WERI-Rb-1 (cell line): ENCODE results near the gene TFDP2.

Experiments used
- DNase-seq: peaks from one replicate; pipeline ENCODE4 v3.0.0-alpha.2; 2020
- H3K27ac ChIP-seq: fragments of 250-450 bp; sonication (Bioruptor Pico); 2 replicates; pipeline ENCODE4 v1.5.1; 2020; ENCODE audit warnings: mild to moderate bottlenecking, moderate library complexity
- H3K27me3 ChIP-seq: fragments of 250-450 bp; sonication (Bioruptor Pico); 2 replicates; pipeline ENCODE4 v1.5.1; 2021; ENCODE audit warnings: mild to moderate bottlenecking, low read depth, moderate library complexity; ENCODE audit not compliant: insufficient read depth, severe bottlenecking
- H3K36me3 ChIP-seq: fragments of 250-450 bp; sonication (Bioruptor Pico); 2 replicates; pipeline ENCODE4 v1.5.1; 2020; ENCODE audit warnings: mild to moderate bottlenecking, moderate library complexity
- H3K4me3 ChIP-seq: 2 replicates; pipeline ENCODE4 v1.5.1; 2011; ENCODE audit warnings: low read depth, mild to moderate bottlenecking, control low read depth, low read length
- H3K9me3 ChIP-seq: fragments of 250-450 bp; sonication (Bioruptor Pico); 2 replicates; pipeline ENCODE4 v1.5.1; 2021; ENCODE audit warnings: mild to moderate bottlenecking, moderate library complexity; ENCODE audit not compliant: severe bottlenecking
- TF ChIP-seq, protein P1 (sequence below): IDR thresholded peaks from 2 replicates; pipeline ENCODE4 v1.5.1; 2011; ENCODE audit warnings: low read depth, mild to moderate bottlenecking, control low read depth, inconsistent platforms, low read length

Gene TFDP2

DNA sequence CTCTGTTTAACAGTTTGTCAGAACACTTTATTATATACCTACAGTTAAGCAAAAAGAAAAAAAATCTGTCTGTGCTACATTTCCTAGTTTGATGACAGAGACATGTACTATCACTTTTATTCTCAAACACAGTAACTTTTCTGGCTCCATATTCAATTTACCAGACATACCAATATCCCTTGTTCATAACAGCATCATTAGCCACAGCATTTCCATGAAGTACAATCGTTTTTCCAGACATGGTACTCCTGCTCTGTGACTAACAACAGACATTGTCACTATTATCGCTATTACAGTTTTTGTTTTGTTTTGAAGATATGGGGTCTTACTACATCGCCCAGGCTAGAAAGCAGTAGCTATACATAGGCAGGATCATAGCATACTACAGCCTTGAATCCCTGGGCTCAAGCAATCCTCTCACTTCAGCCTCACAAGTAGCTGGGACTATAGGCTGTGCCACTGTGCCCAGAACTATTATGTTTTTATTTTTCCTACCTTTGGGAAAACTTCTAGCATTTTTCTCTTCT is 14.5 kb downstream of the TFDP2 start:
- TF ChIP-seq, protein P1, sequence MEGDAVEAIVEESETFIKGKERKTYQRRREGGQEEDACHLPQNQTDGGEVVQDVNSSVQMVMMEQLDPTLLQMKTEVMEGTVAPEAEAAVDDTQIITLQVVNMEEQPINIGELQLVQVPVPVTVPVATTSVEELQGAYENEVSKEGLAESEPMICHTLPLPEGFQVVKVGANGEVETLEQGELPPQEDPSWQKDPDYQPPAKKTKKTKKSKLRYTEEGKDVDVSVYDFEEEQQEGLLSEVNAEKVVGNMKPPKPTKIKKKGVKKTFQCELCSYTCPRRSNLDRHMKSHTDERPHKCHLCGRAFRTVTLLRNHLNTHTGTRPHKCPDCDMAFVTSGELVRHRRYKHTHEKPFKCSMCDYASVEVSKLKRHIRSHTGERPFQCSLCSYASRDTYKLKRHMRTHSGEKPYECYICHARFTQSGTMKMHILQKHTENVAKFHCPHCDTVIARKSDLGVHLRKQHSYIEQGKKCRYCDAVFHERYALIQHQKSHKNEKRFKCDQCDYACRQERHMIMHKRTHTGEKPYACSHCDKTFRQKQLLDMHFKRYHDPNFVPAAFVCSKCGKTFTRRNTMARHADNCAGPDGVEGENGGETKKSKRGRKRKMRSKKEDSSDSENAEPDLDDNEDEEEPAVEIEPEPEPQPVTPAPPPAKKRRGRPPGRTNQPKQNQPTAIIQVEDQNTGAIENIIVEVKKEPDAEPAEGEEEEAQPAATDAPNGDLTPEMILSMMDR, result no peak

DNA sequence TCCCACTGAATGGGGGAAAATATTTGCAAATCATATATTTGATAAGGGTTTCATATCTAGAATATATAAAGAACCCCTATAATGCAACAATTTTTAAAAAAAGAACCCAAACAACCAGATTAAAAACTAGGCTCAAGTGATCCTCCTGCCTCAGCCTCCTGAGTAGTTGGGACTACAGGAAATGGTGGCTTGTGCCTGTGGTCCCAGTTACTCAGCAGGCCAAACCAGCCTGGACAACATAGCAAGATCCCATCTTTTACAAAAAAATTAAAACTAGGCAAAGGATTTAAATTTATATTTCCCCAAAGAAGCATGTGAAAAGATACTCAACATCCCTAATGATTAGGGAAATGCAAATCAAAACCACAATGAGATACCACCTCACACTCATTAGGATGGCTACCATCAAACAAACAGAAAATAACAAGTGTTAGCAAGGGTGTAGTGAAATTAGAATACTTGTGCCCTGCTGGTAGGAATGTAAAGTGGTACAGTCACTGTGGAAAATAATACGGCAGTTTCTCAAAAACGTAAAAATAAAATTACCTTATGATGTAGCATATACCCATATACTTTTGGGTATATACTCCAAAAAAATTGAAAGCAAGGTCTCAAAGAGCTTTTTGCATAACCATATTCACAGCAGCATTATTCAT is 19.7 kb downstream of the TFDP2 start:
- no peak overlapping the region for H3K4me3 ChIP-seq
- H3K36me3 ChIP-seq, result no peaks in the 10 kb centered on the region
- TF ChIP-seq, protein P1, result no peak
- no peak overlapping the region for H3K27ac ChIP-seq
- no peaks in the 10 kb centered on the region for H3K9me3 ChIP-seq
- no peaks in the 10 kb centered on the region for H3K27me3 ChIP-seq
- DNase-seq, result no peak

More for the DNA sequence above, 14.5 kb downstream of the TFDP2 start:
- H3K36me3 ChIP-seq, result peaks cover under 1% of the 10 kb centered on the region; the same call in 1 of the 2 replicates
- H3K27ac ChIP-seq, result no peak overlapping the region
- DNase-seq, result no peak
- no peaks in the 10 kb centered on the region for H3K27me3 ChIP-seq
- H3K4me3 ChIP-seq, result no peak overlapping the region
- peaks cover 3% of the 10 kb centered on the region for H3K9me3 ChIP-seq

DNA sequence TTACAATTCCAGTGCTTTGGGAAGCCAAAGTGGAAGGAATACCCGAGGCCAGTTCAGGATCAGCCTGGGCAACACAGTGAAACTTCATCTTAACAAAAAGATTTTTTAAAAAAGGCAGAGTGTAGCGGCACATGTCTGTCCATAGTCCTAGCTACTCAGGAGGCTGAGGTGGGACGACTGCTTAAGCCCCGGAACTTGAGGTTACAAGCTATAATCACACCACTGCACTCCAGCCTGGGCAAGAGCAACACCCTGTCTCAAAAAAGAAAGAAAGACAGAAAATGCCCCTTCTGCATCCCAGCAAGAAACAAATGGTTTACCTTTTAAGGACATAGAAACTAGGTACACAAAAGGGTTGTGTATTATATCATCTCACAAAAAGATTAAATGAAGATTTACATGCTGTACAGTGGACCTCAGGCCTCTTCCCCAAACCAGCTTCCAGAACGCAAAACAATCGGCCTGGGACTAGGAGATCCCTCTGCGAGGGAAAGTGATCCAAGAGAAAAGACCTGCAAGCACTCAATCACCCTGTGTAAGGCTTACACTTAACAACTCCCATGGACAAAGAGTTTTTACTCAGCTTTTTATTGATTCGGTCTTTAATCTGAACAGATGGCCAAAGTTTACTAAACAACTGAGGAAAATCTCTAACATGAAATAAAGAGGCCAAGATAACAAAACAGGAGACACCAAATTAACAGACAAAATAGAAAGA is 21.2 kb downstream of the TFDP2 start:
- no peaks in the 10 kb centered on the region for H3K27me3 ChIP-seq
- no peak overlapping the region for H3K4me3 ChIP-seq
- DNase-seq, result no peak
- peak overlapping the region; percentile 57 for H3K27ac ChIP-seq
- no peaks in the 10 kb centered on the region for H3K36me3 ChIP-seq
- TF ChIP-seq, protein P1, result no peak
- no peaks in the 10 kb centered on the region for H3K9me3 ChIP-seq

DNA sequence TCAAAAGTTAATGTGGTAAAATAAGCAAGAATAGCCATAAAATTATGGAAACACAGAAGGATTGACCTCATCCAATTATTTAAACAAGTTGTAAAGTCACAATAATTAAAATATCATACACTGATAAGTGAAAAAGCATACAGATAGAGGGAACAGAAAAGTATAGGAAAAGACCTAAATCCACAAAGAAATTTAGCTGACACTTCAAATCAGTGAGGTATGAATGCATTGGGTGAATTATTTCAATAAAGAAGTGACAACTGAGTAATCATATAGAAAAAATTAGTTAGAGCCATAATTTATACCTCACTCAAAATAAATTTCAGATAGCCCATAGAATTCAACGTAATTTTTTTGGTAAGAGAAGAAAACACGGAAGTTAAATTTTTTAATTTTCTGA is 25.1 kb downstream of the TFDP2 start:
- H3K9me3 ChIP-seq, result no peaks in the 10 kb centered on the region
- H3K4me3 ChIP-seq, result no peak overlapping the region
- TF ChIP-seq, protein P1, result no peak
- no peak overlapping the region for H3K27ac ChIP-seq
- H3K36me3 ChIP-seq, result no peaks in the 10 kb centered on the region
- no peak for DNase-seq
- no peaks in the 10 kb centered on the region for H3K27me3 ChIP-seq

DNA sequence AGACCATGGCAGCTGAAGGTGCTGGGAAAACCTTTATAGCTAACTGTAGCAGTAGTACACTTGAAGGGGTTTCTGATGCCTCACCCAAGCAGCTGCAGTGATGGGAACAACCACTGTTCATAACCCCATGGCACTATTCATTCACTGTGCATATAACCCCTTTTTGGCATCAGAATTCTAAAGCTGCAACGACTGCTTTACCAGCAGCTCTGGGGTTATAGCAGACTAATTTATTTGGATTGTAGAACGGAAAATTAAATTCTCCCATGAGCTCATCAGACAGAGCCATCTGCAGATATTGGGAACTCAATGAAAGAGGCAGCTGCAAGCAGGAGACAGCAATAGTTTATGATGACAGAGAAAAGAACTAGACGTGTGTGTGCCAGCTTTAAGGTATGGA is 28.6 kb downstream of the TFDP2 start:
- Histone ChIP-seq H3K27ac (no peak overlapping the region), H3K36me3 (no peaks in the 10 kb centered on the region), H3K4me3 (no peak overlapping the region), H3K9me3 (no peaks in the 10 kb centered on the region), H3K27me3 (no peaks in the 10 kb centered on the region)
- no peak for DNase-seq
- TF ChIP-seq, protein P1, result no peak
